Stimulated activated CD8-positive, alpha-beta memory T cell treated with anti-CD3 and anti-CD28 coated beads, Interleukin-12 subunit alpha, Interleukin-12 subunit beta, amount 100 ng/mL, for 4 hours (primary cell): ENCODE data around the gene SLC6A15.

ENCODE experiments used
- DNase-seq: peaks from one replicate; pipeline ENCODE4 v3.0.0-alpha.2; 2020; ENCODE audit warnings: low read depth

SLC6A15 gene

GRCh38 chr12:84874125-84874824 lies 38.3 kb downstream of the SLC6A15 start:
- no peak for DNase-seq

DNA sequence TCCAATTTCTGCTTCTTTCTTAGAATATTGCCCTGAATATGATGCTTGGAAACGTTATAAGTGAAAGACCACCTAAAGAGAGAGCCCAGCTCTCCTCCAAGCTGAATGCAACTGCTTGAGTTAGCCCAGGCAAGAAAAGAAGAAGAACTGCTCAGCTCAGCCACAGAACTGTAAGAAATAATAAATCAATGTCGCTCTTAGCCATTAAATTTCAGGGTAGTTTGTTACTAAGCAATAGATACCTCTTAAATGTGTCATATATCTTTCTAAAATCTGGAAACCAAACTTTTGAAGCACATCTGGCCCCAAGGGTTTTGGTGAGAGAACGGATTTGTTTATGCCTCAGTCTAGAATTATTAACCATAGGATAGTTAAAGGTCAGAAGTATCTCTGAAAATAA lies 50.4 kb downstream of the SLC6A15 start:
- no peak for DNase-seq

GRCh38 chr12:84860718-84861117 lies 51.9 kb downstream of the SLC6A15 start:
- no peak for DNase-seq

GRCh38 chr12:84858796-84859195 lies 53.8 kb downstream of the SLC6A15 start:
- no peak for DNase-seq

DNA sequence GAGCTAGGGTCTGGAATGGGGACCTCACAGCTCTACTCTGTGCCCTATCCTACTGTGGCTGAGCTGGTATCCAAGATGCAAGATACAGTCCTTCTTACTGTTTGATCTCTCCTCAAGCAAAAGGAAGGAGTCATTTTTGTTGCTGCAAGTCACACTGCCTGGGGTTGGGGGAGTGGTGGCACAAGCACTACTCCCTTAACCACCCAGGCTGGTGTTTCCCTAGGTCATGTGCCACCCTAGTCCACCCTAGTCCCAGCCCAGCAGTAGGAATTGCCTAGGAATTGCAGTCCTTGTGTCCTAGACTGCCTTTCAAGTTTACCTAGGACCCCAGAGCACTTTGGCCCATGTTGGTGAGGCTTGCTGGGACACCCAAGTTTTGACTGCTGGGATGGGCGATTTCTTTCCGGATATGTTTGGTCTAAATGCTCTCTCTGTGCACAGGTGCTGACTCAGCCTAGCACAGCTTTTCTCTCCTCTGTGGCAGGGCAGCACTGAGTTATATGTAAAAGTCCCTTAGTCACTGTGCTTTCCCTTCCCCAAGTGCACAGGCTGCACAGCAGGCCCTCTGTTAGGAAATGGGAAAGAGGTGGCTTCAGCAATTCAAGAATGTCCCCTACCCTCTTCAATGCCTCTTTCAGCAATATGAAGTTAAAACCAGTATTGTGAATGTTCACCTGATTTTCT lies 54.9 kb downstream of the SLC6A15 start:
- DNase-seq = no peak

GRCh38 chr12:84856156-84856900 lies 56.3 kb downstream of the SLC6A15 start:
- DNase-seq = no peak

GRCh38 chr12:84843593-84844144 lies 68.9 kb downstream of the SLC6A15 start:
- no peak for DNase-seq

DNA sequence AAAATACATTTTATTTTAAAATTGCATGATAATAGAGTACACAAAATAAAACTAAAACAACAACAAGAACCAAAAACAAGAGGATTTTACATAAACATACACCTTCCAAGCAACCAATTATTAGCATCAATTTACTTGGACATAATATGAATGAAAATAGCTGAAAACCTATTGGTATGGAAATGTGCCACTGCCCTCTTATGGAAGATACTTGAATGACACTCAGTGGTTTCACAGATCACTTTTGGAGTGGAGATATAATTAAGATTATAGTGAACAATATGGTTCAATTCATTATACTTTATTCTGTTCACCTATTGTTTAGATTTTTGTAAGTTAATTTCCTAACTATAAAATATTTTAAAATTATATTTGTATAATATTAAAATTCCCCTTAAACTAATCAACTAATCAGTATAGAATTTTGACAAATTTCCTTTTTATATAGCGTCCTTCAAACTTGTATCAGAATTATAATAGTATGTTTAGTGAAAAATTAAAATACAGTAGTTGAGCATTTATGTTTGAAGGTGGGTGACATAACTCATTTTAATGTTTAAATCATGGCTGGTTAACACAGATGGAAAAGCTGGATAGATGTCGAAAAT lies 70.1 kb downstream of the SLC6A15 start:
- no peak for DNase-seq

- no peak for DNase-seq
Observed at GRCh38 chr12:84841591-84841990, 71.0 kb downstream of the SLC6A15 start.

DNA sequence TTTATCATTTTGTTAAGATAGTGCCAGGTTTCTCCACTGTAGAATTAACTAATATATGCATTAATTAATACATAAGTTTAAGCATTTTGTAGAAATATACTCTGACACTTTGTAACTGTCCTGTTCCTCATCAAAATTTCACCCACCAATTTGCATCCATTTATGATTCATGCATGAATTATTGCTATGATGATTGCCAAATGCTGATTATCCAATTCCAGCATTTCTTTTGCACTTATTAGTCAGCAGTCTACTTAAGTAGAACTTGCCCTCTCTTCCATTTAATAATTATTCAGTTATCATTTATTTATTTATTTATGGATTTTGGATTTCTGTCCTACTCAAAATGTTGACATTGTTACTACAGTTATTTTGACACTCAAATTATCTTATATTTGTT lies 72.2 kb downstream of the SLC6A15 start:
- DNase-seq = no peak

DNA sequence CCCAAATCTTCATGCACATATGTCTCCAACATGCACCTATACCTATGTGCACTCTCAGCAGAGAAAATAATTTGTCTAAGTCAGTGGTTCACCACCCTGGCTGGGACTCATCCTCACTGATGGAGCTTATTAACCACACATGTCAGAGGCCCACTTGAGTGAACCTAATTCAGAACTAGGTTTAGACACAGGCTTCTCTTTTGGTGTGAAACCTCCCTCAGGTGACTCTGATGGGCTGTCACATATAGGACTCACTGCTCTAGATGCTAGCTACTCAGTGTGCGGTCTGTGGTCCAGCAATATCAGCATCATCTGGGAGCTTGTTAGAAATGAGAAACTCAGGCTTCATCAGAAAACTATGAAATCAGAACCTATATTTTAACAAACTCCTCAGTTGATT lies 85.7 kb downstream of the SLC6A15 start:
- DNase-seq = no peak

GRCh38 chr12:84825149-84825548 lies 87.5 kb downstream of the SLC6A15 start:
- DNase-seq = no peak

GRCh38 chr12:84822525-84822924 lies 90.1 kb downstream of the SLC6A15 start:
- no peak for DNase-seq

DNA sequence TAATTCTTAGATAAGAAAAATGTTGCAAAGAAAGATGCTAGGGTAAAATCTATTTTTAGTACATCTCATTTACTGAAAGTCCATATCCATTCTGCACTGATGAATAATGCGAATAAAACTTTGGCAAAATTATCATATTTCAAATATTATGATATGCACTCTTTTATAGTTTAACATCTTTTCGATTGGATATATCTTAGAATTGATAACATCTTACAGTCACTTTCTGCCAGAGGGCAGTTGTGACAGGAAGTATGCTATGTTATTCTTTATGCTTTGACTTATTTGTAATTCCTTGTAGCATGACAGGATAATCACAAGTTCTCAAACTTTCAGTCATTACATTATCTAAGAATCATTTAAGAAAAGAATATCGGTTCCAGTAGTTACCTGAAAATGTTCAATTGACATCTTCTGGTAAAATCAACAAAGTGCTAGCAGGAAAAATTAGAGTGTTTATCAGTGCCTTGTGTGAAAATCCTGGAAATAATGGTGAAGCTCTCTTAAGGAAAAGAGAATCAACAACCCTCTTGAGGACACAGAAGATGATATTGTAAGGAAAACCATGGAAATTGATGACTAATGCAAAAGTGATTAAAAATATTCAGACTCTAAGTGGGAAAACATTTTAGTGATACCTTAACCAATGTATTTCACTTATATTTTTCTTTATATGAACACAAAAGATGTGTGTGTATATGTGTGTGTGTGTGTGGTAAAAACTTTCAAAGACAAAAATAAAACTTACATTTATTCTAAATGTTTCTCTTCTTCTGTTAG lies 95.5 kb downstream of the SLC6A15 start:
- no peak for DNase-seq

GRCh38 chr12:84814664-84815245 lies 97.8 kb downstream of the SLC6A15 start:
- DNase-seq = no peak

- no peak for DNase-seq
Observed at GRCh38 chr12:84813780-84814663, 98.6 kb downstream of the SLC6A15 start.

- no peak for DNase-seq
Observed at GRCh38 chr12:84811291-84811690, 101.3 kb downstream of the SLC6A15 start.

DNA sequence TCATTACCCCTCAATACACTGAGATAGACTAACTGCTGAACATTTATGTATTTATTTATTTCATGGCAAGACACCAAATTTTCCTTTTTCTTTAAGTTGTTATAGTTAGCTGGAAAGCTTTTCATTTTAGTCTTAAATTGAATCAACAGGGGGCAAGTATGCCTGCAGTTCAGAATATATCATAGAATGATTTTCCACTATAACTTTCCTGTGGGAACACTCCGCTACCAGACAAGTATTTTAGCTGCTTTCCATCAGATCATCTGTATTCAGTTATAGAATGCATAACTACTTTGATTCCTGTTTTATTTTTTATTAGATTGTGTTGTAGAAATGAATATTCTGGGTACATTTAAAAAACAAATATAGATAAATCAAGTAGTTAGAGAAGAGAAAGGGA lies 102.0 kb downstream of the SLC6A15 start:
- DNase-seq = no peak
